GM12878 (cell line): Measurements from ENCODE around the gene YTHDF1. TPM values are rescaled to one million over a fixed set of nuclear protein-coding genes. Genes with fewer than 3 reads are reported as not detected.

ENCODE experiments used
- ATAC-seq: fragments of 200-7000 bp; cut with Tn5 transposase; 3 replicates; pipeline ENCODE4 v1.9.1; 2020; ENCODE audit warnings: mild to moderate bottlenecking, moderate library complexity
- BruUV-seq: library from RNA; stranded (reverse); fragments of 400-500 nt; replicated peaks from 2 replicates; lab custom pipeline; 2021; lab: Mats Ljungman, UMichigan
- CTCF ChIA-PET: fragments of 300-600 bp; sonication (Branson Sonifier 250); formaldehyde crosslinking; extraction: SDS; loops from one replicate; lab custom pipeline; 2021; ENCODE audit warnings: inconsistent platforms; lab: Yijun Ruan, JAX
- POLR2A ChIA-PET: fragments of 350-600 bp; formaldehyde crosslinking; extraction: SDS; loops from one replicate; lab custom pipeline; 2021; ENCODE audit warnings: inconsistent platforms; lab: Charles Lee
- RAD21 ChIA-PET: fragments of 300-600 bp; sonication (Branson Sonifier 250); formaldehyde crosslinking; loops from one replicate; lab custom pipeline; 2023; ENCODE audit warnings: antibody characterized with exemption; ENCODE audit not compliant: unreplicated experiment; lab: Charles Lee
- SMC1A ChIA-PET: fragments of 300-600 bp; sonication (Branson Sonifier 250); formaldehyde crosslinking; loops from one replicate; lab custom pipeline; 2023; ENCODE audit not compliant: unreplicated experiment, uncharacterized antibody; lab: Charles Lee
- DNase-seq: peaks from one replicate; pipeline ENCODE4 v3.0.0-alpha.2; 2011; ENCODE audit warnings: low read depth, low spot score
- FAIRE-seq: peaks from 3 replicates; lab custom pipeline; 2011; peaks lifted over from hg19 to GRCh38; lab: Jason Lieb, UNC
- H2AFZ ChIP-seq: 2 replicates; pipeline ENCODE4 v1.6.0; 2011; ENCODE audit warnings: low read depth, low read length, control low read depth; ENCODE audit not compliant: control insufficient read depth
- H3K27ac ChIP-seq: 2 replicates; pipeline ENCODE4 v1.5.1; 2011; ENCODE audit warnings: control low read depth; ENCODE audit not compliant: control insufficient read depth, insufficient read depth
- H3K27me3 ChIP-seq, 2 experiments: replicated peaks in 1 of 2; 2 replicates each; pipeline versions ENCODE4 v1.6.0 to v1.6.1; 2011; ENCODE audit warnings: low read length in 1 of 2; ENCODE audit not compliant: control insufficient read depth in 2 of 2, insufficient read depth in 2 of 2
- H3K36me3 ChIP-seq, 2 experiments: 2 replicates each; pipeline ENCODE4 v1.5.1; 2011; ENCODE audit warnings: low read length in 1 of 2; ENCODE audit not compliant: control insufficient read depth in 2 of 2, insufficient read depth in 2 of 2
- H3K4me1 ChIP-seq: 2 replicates; pipeline ENCODE4 v1.6.1; 2011; ENCODE audit warnings: mild to moderate bottlenecking, low read length, moderate library complexity, mixed read lengths; ENCODE audit not compliant: control insufficient read depth, insufficient read depth
- H3K4me2 ChIP-seq: 2 replicates; pipeline ENCODE4 v1.6.0; 2011; ENCODE audit warnings: control low read depth; ENCODE audit not compliant: control insufficient read depth, insufficient read depth
- H3K4me3 ChIP-seq: fragments of 200-600 bp; sonication (generic); 2 replicates; pipeline ENCODE4 v1.5.1; 2016
- H3K79me2 ChIP-seq: 2 replicates; pipeline ENCODE4 v1.6.0; 2011; ENCODE audit warnings: low read length; ENCODE audit not compliant: control insufficient read depth, insufficient read depth
- H3K9ac ChIP-seq: 2 replicates; pipeline ENCODE4 v1.8.0; 2011; ENCODE audit warnings: low read length, control low read depth, mixed read lengths; ENCODE audit not compliant: control insufficient read depth, insufficient read depth
- H3K9me3 ChIP-seq: replicated peaks from 3 replicates; pipeline ENCODE4 v1.5.1; 2011; ENCODE audit warnings: mild to moderate bottlenecking, low read length; ENCODE audit not compliant: control insufficient read depth, insufficient read depth
- H4K20me1 ChIP-seq: 2 replicates; pipeline ENCODE4 v1.6.0; 2011; ENCODE audit not compliant: control insufficient read depth, insufficient read depth
- CHD4 ChIP-seq: fragments of 200-600 bp; sonication (generic); IDR thresholded peaks from 2 replicates; pipeline ENCODE4 v1.6.1; 2016; ENCODE audit warnings: mild to moderate bottlenecking
- KDM1A ChIP-seq: fragments of 200-600 bp; sonication (generic); IDR thresholded peaks from 2 replicates; pipeline ENCODE4 v1.6.1; 2016; ENCODE audit warnings: borderline replicate concordance
- MTA2 ChIP-seq: fragments of 450-650 bp; IDR thresholded peaks from 2 replicates; pipeline ENCODE4 v1.6.1; 2016; ENCODE audit warnings: low read depth, mild to moderate bottlenecking, moderate library complexity
- MYB ChIP-seq: fragments of 150-350 bp; IDR thresholded peaks from 2 replicates; pipeline ENCODE4 v1.6.1; 2014; ENCODE audit warnings: mild to moderate bottlenecking, low read depth, low read length, borderline replicate concordance
- PAX5 ChIP-seq: IDR thresholded peaks from 2 replicates; pipeline ENCODE4 v1.6.1; 2011; ENCODE audit warnings: low read depth, low read length, borderline replicate concordance
- RFX5 ChIP-seq: IDR thresholded peaks from 2 replicates; pipeline ENCODE4 v1.6.1; 2011; ENCODE audit warnings: low read depth, low read length, improper control_type of control experiment
- SMC3 ChIP-seq: IDR thresholded peaks from 2 replicates; pipeline ENCODE4 v1.6.1; 2011; ENCODE audit warnings: low read length, improper control_type of control experiment, borderline replicate concordance
- WGBS: methylation state at CpG from one replicate; pipeline ENCODE4 v1.1.6; 2016; ENCODE audit warnings: low lambda C conversion rate; ENCODE audit not compliant: insufficient replicate concordance, insufficient coverage; ENCODE audit errors: missing lambda C conversion rate; 5-methylcytosine and 5-hydroxymethylcytosine counted together
- in situ Hi-C: fragments of 300-500 bp; cut with MboI; formaldehyde crosslinking; loops from 9 replicates; pipeline ENCODE4 v1.14.3; 2018; ENCODE audit warnings: mixed read lengths
- intact Hi-C: fragments of 100-400 bp; cut with micrococcal nuclease; formaldehyde crosslinking; loops from one replicate; pipeline ENCODE4 v1.14.2; 2022; ENCODE audit not compliant: unreplicated experiment
- polyA plus RNA-seq, 11 experiments: library from polyadenylated mRNA; depleted of rRNA in 4 of 11; unstranded in 6 of 11; stranded (reverse) in 5 of 11; fragments of >200 nt; fragmentation: Nextera tagmentation in 4 of 11; fragmentation: Illumina TruSeq in 1 of 11; extraction: Ambion mirVana in 4 of 11; extraction: Trizol in 1 of 11; gene quantifications; 1 replicate in 1 of 11; 2 replicates in 10 of 11; pipeline versions ENCODE4 v1.2.1 to v1.2.3, GENCODE V29; 2011 to 2016; ENCODE audit warnings: inconsistent platforms in 2 of 11, missing spikeins in 2 of 11, low read depth in 1 of 11
- total RNA-seq, 4 experiments: library from RNA; depleted of rRNA in 3 of 4; stranded (reverse); fragments of >200 nt in 3 of 4; fragmentation: Illumina TruSeq in 1 of 4; extraction: Trizol in 1 of 4; gene quantifications; 2 replicates each; pipeline versions ENCODE4 v1.2.1 to v1.2.3, GENCODE V29; 2013 to 2021
- TF ChIP-seq, protein P1 (sequence below): fragments of 450-650 bp; conservative IDR thresholded peaks from 2 replicates; pipeline ENCODE4 v1.6.1; 2017; ENCODE audit warnings: mild to moderate bottlenecking, moderate library complexity
- TF ChIP-seq, protein P2 (sequence below): fragments of 150-350 bp; IDR thresholded peaks from 2 replicates; pipeline ENCODE4 v1.6.1; 2014; ENCODE audit warnings: mild to moderate bottlenecking, low read depth, low read length
- TF ChIP-seq, protein P3 (sequence below): fragments of 150-350 bp; IDR thresholded peaks from 2 replicates; pipeline ENCODE4 v1.6.1; 2016; ENCODE audit warnings: low read depth, low read length

Gene YTHDF1
- total and polyA plus RNA-seq, 10 of the 15 experiments (the other 5 are each of a cell fraction or from before 2014, with no cell fraction given): 4.6 to 37.8 (median 20.5) TPM

DNA sequence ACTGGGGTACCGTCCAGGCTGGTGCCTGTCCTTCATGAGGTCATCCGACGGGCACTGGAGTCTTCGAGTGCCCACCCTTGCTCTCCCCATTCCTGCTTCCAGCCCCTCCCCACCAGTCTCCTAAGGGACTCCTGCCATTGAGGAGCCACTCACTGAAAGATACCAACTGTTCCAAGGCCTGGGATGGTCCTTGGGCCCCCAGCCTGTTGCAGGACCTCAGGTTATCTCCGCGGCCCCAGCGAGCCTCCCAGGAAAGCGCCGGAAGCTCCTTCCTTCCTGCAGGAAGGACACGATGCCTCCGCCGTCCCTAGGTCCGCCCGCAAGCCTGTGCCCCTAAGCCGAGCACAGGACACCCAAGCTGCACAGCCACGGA is 37.1 kb upstream of the YTHDF1 start:
- in situ Hi-C loops (no loop called here), intact Hi-C loops (no loop called here)
- no peak for TF ChIP-seq MTA2
- TF ChIP-seq, protein P1, sequence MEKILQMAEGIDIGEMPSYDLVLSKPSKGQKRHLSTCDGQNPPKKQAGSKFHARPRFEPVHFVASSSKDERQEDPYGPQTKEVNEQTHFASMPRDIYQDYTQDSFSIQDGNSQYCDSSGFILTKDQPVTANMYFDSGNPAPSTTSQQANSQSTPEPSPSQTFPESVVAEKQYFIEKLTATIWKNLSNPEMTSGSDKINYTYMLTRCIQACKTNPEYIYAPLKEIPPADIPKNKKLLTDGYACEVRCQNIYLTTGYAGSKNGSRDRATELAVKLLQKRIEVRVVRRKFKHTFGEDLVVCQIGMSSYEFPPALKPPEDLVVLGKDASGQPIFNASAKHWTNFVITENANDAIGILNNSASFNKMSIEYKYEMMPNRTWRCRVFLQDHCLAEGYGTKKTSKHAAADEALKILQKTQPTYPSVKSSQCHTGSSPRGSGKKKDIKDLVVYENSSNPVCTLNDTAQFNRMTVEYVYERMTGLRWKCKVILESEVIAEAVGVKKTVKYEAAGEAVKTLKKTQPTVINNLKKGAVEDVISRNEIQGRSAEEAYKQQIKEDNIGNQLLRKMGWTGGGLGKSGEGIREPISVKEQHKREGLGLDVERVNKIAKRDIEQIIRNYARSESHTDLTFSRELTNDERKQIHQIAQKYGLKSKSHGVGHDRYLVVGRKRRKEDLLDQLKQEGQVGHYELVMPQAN: no peak
- no peak for TF ChIP-seq SMC3
- no peak for TF ChIP-seq MYB
- TF ChIP-seq KDM1A: no peak
- RAD21 ChIA-PET: no interaction called here
- Histone ChIP-seq H3K79me2 (no peaks in the 10 kb centered on the region), H3K36me3 (no peaks in the 10 kb centered on the region), H3K4me1 (no peaks in the 10 kb centered on the region), H3K4me2 (no peak overlapping the region), H2AFZ (no peak overlapping the region), H3K27ac (no peak overlapping the region), H3K9ac (no peak overlapping the region), H4K20me1 (no peaks in the 10 kb centered on the region; the same call in 1 of the 2 replicates), H3K27me3 (peaks cover 0 to 9% of the 10 kb centered on the region in 2 experiments), H3K9me3 (no peaks in the 10 kb centered on the region), H3K4me3 (no peak overlapping the region)
- CTCF ChIA-PET: no interaction called here
- ATAC-seq (no peak), FAIRE-seq (no peak), DNase-seq (no peak)
- SMC1A ChIA-PET: no interaction called here
- no TSS peak for BruUV-seq
- POLR2A ChIA-PET: no interaction called here
- WGBS: 27% methylated on average over 15 of the region's 16 CpGs

DNA sequence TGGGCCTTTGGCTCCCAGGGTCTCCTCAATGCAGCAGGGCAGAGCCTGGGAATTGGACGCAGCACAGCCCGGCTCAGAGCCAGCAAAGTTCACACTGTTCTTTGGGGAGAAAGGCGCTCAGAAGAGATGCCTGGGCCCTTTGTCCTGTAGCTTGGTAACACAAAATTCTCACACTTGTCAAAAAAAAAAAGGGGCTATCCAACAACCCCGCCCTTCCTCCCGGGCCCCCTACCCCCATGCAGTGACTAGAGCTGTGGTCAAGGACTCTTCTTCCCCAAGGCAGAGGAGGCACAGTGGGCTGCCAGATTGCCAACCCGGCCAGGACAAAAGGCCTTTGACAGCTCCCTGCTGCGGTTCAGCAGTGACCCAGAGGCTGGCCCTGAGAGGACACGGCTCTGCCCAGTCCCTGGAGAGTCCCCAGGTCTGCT is 36.4 kb upstream of the YTHDF1 start:
- BruUV-seq: no TSS peak
- H3K4me3 ChIP-seq: no peak overlapping the region
- no peaks in the 10 kb centered on the region for H3K79me2 ChIP-seq
- in situ Hi-C loops (no loop called here), intact Hi-C loops (no loop called here)
- FAIRE-seq (no peak), ATAC-seq (no peak), DNase-seq (no peak)
- no peaks in the 10 kb centered on the region for H3K4me1 ChIP-seq
- no peak overlapping the region for H3K9ac ChIP-seq
- H3K27me3 ChIP-seq: peaks cover 0 to 9% of the 10 kb centered on the region in 2 experiments
- no peak overlapping the region for H2AFZ ChIP-seq
- 31% methylated on average over 8 of the region's 8 CpGs for WGBS
- SMC1A ChIA-PET: no interaction called here
- RAD21 ChIA-PET: no interaction called here
- CTCF ChIA-PET: no interaction called here
- H3K27ac ChIP-seq: no peak overlapping the region
- H3K9me3 ChIP-seq: no peaks in the 10 kb centered on the region
- no peaks in the 10 kb centered on the region for H3K36me3 ChIP-seq
- H4K20me1 ChIP-seq: no peaks in the 10 kb centered on the region; the same call in 1 of the 2 replicates
- no peak overlapping the region for H3K4me2 ChIP-seq
- no peak for TF ChIP-seq RFX5
- TF ChIP-seq, protein P2, sequence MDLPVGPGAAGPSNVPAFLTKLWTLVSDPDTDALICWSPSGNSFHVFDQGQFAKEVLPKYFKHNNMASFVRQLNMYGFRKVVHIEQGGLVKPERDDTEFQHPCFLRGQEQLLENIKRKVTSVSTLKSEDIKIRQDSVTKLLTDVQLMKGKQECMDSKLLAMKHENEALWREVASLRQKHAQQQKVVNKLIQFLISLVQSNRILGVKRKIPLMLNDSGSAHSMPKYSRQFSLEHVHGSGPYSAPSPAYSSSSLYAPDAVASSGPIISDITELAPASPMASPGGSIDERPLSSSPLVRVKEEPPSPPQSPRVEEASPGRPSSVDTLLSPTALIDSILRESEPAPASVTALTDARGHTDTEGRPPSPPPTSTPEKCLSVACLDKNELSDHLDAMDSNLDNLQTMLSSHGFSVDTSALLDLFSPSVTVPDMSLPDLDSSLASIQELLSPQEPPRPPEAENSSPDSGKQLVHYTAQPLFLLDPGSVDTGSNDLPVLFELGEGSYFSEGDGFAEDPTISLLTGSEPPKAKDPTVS: no peak
- TF ChIP-seq, protein P3, sequence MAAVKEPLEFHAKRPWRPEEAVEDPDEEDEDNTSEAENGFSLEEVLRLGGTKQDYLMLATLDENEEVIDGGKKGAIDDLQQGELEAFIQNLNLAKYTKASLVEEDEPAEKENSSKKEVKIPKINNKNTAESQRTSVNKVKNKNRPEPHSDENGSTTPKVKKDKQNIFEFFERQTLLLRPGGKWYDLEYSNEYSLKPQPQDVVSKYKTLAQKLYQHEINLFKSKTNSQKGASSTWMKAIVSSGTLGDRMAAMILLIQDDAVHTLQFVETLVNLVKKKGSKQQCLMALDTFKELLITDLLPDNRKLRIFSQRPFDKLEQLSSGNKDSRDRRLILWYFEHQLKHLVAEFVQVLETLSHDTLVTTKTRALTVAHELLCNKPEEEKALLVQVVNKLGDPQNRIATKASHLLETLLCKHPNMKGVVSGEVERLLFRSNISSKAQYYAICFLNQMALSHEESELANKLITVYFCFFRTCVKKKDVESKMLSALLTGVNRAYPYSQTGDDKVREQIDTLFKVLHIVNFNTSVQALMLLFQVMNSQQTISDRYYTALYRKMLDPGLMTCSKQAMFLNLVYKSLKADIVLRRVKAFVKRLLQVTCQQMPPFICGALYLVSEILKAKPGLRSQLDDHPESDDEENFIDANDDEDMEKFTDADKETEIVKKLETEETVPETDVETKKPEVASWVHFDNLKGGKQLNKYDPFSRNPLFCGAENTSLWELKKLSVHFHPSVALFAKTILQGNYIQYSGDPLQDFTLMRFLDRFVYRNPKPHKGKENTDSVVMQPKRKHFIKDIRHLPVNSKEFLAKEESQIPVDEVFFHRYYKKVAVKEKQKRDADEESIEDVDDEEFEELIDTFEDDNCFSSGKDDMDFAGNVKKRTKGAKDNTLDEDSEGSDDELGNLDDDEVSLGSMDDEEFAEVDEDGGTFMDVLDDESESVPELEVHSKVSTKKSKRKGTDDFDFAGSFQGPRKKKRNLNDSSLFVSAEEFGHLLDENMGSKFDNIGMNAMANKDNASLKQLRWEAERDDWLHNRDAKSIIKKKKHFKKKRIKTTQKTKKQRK: no peak
- TF ChIP-seq CHD4: no peak
- no peak for TF ChIP-seq PAX5
- TF ChIP-seq, all 136 proteins: peak for 0
- POLR2A ChIA-PET: no interaction called here
